Bronchial epithelial cell (primary cell): ENCODE results near the gene AGMO. TPM values are rescaled to one million over a fixed set of nuclear protein-coding genes. Genes with fewer than 3 reads are reported as not detected.
"Not testable (repeated sequence)": the region's sequence is repeated elsewhere in the genome, so short reads cannot be mapped to it uniquely, and the experiment has no call there.

Experiments
- DNase-seq: peaks from one replicate; pipeline ENCODE4 v3.0.0-alpha.2; 2010; ENCODE audit warnings: low read depth
- FAIRE-seq: peaks from 2 replicates; lab custom pipeline; 2011; peaks lifted over from hg19 to GRCh38; lab: Jason Lieb, UNC
- H3K27me3 ChIP-seq: 2 replicates; pipeline ENCODE4 v1.5.1; 2011; ENCODE audit warnings: low read length; ENCODE audit not compliant: control insufficient read depth, insufficient read depth
- H3K36me3 ChIP-seq: 2 replicates; pipeline ENCODE4 v1.5.1; 2011; ENCODE audit warnings: low read length; ENCODE audit not compliant: control insufficient read depth, insufficient read depth
- H3K4me3 ChIP-seq: 2 replicates; pipeline ENCODE4 v1.5.1; 2011; ENCODE audit warnings: mild to moderate bottlenecking, low read depth, low read length, control low read depth
- CTCF ChIP-seq: IDR thresholded peaks from 2 replicates; pipeline ENCODE4 v1.5.1; 2011; ENCODE audit warnings: mild to moderate bottlenecking, moderate library complexity, low read length, control low read depth, inconsistent platforms; ENCODE audit not compliant: insufficient read depth, severe bottlenecking
- total RNA-seq: library from RNA; depleted of rRNA; stranded (reverse); fragments of >200 nt; gene quantifications from 2 replicates; pipeline ENCODE4 v1.2.1, GENCODE V29; 2014

The AGMO gene
- total RNA-seq, 1 donor from 2014 or later = under 0.01 TPM

DNA sequence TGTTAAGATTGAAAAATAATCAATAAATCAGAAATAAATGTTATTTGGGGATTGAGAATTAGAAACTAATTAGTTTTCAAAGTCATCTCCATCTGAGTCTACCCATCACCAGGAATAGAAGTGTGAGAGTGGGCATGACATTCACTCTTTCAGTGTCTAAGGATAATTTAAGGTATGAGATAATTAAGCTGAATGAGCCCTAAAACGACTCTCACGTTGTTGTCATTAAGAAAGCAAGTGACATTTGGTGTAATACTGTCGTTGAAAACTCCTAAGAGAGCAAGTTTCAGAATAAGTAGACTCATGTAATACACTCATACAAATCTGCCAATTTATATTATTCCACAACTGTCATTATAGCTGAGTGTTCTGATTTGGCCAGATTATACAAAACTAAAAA lies 7.1 kb downstream of the AGMO start:
- DNase-seq (peak; percentile 5), FAIRE-seq (no peak)
- no peak for TF ChIP-seq CTCF
- Histone ChIP-seq H3K27me3 (no peaks in the 10 kb centered on the region), H3K36me3 (no peaks in the 10 kb centered on the region), H3K4me3 (no peak overlapping the region)

- no peak overlapping the region for H3K4me3 ChIP-seq
- no peaks in the 10 kb centered on the region for H3K36me3 ChIP-seq
- TF ChIP-seq CTCF = no peak
- no peak for FAIRE-seq
- H3K27me3 ChIP-seq = no peaks in the 10 kb centered on the region
- peak; percentile 76 for DNase-seq
These were observed 7.7 kb downstream of the AGMO start for GRCh38 chr7:15554081-15554480.

DNA sequence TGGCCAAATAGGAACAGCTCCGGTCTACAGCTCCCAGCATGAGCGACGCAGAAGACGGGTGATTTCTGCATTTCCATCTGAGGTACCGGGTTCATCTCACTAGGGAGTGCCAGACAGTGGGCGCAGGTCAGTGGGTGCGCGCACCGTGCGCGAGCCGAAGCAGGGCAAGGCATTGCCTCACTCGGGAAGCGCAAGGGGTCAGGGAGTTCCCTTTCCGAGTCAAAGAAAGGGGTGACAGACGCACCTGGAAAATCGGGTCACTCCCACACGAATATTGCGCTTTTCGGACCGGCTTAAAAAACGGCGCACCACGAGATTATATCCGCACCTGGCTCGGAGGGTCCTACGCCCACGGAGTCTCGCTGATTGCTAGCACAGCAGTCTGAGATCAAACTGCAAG lies 14.5 kb downstream of the AGMO start:
- H3K4me3 ChIP-seq, H3K27me3 ChIP-seq, H3K36me3 ChIP-seq, DNase-seq, FAIRE-seq: not testable (repeated sequence)

DNA sequence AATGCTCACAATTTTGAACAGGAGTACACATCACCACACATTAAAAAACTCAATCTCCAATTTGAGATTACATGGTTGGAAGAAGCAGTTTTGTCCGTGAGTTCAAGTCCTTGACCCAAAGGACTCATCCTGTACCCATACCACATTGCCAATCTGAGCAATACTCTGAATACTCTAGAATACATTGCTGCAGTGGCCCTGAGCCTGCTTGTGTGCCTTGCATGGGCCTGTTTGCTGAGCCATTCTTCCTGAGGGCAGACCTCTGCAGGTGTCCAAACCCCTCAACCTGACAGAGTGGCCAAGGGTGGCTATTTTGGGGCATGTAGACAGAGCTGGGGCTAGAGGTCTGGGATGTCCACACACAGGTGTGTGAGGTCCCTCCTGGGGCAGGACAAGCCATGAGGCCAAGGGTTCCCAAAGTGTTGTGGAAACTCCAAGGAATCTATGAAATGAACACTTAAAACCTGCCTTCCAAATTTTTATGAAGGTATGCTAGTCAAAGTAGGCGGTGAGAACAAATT lies 15.5 kb downstream of the AGMO start:
- Histone ChIP-seq H3K4me3 (no peak overlapping the region), H3K36me3 (no peaks in the 10 kb centered on the region), H3K27me3 (no peaks in the 10 kb centered on the region)
- DNase-seq (no peak), FAIRE-seq (no peak)
- TF ChIP-seq CTCF = no peak

GRCh38 chr7:15544050-15544449 lies 17.8 kb downstream of the AGMO start:
- FAIRE-seq = no peak

DNA sequence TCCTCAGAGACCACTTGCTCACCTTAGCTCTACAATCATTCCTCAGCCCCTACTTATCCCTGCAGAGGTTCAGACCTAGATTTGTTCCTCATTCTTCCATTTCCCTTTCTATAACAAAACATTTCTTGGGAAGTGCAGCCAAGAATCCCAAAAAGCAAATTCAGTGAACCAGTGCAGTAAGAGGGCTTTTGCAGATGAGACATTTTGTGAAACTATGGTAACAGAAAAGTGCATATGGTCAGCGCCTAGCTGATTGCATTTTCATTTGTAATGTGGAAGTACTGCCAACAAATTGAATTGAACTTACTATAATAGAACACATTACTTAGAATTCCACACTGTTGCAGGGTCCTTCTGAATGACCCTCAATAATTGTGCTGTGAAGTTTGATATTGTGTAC lies 18.6 kb downstream of the AGMO start:
- H3K27me3 ChIP-seq = no peaks in the 10 kb centered on the region
- no peak overlapping the region for H3K4me3 ChIP-seq
- TF ChIP-seq CTCF = no peak
- FAIRE-seq = no peak
- no peak for DNase-seq
- H3K36me3 ChIP-seq = no peaks in the 10 kb centered on the region

More at GRCh38 chr7:15544050-15544449, 17.8 kb downstream of the AGMO start:
- Histone ChIP-seq H3K36me3 (no peaks in the 10 kb centered on the region), H3K27me3 (no peaks in the 10 kb centered on the region), H3K4me3 (no peak overlapping the region)
- no peak for TF ChIP-seq CTCF
- DNase-seq = no peak
